SU-DHL-6 (cell line): Measurements from ENCODE around the gene EDRF1.

Experiments used
- H2AFZ ChIP-seq: fragments of 200-600 bp; sonication (generic); 2 replicates; pipeline ENCODE4 v1.6.1; 2014; ENCODE audit warnings: low read depth, mild to moderate bottlenecking, moderate library complexity, mixed read lengths, antibody characterized with exemption, low read length; ENCODE audit not compliant: severe bottlenecking
- H3F3A ChIP-seq: fragments of 200-600 bp; shearing (Covaris generic); 2 replicates; pipeline ENCODE4 v1.6.0; 2016; ENCODE audit warnings: antibody characterized with exemption, mild to moderate bottlenecking; ENCODE audit not compliant: insufficient read depth
- H3K27ac ChIP-seq: fragments of 200-600 bp; sonication (generic); 2 replicates; pipeline ENCODE4 v1.5.1; 2016; ENCODE audit warnings: low read depth, mild to moderate bottlenecking, low read length, moderate library complexity, mixed read lengths
- H3K27me3 ChIP-seq: fragments of 200-600 bp; sonication (generic), shearing (Covaris generic); 2 replicates; pipeline ENCODE4 v1.6.0; 2014; ENCODE audit warnings: mild to moderate bottlenecking, low read length
- H3K36me3 ChIP-seq: fragments of 200-600 bp; sonication (generic); 2 replicates; pipeline ENCODE4 v1.6.1; 2014; ENCODE audit warnings: mild to moderate bottlenecking, low read length, mixed read lengths
- H3K4me2 ChIP-seq: fragments of 300-600, 200-600 bp; shearing (Covaris generic), sonication (generic); 2 replicates; pipeline ENCODE4 v1.6.0; 2014; ENCODE audit warnings: low read length, low read depth, mild to moderate bottlenecking; ENCODE audit not compliant: poor library complexity, severe bottlenecking
- H3K4me3 ChIP-seq: fragments of 200-600 bp; sonication (generic); 2 replicates; pipeline ENCODE4 v1.5.1; 2014; ENCODE audit warnings: antibody characterized with exemption, low read length, mild to moderate bottlenecking, mixed read lengths; ENCODE audit not compliant: insufficient read depth, poor library complexity, severe bottlenecking
- H3K79me2 ChIP-seq: fragments of 200-600 bp; sonication (generic); 2 replicates; pipeline ENCODE4 v1.6.1; 2014; ENCODE audit warnings: mild to moderate bottlenecking, low read length, moderate library complexity; ENCODE audit not compliant: insufficient read depth
- H3K9ac ChIP-seq: fragments of 200-600 bp; sonication (generic); 2 replicates; pipeline ENCODE4 v1.7.0; 2014; ENCODE audit warnings: mild to moderate bottlenecking, low read length
- H3K9me2 ChIP-seq: fragments of 200-600 bp; sonication (generic); replicated peaks from 2 replicates; pipeline ENCODE4 v1.6.1; 2014; ENCODE audit warnings: low read length; ENCODE audit not compliant: insufficient read depth
- H3K9me3 ChIP-seq: fragments of 200-600 bp; sonication (generic); 2 replicates; pipeline ENCODE4 v1.6.1; 2014; ENCODE audit warnings: low read length, mixed read lengths; ENCODE audit not compliant: insufficient read depth
- H4K20me1 ChIP-seq: fragments of 200-600 bp; sonication (generic); 2 replicates; pipeline ENCODE4 v1.6.1; 2014; ENCODE audit warnings: low read depth, mild to moderate bottlenecking, antibody characterized with exemption, low read length, moderate library complexity, mixed read lengths
- EZH2phosphoT487 ChIP-seq: fragments of 200-600 bp; sonication (generic), shearing (Covaris generic); conservative IDR thresholded peaks from 2 replicates; pipeline ENCODE4 v1.6.1; 2018; ENCODE audit warnings: mild to moderate bottlenecking, antibody characterized with exemption, low read length, moderate library complexity, mixed read lengths
- TF ChIP-seq, protein P1 (sequence below): fragments of 200-600 bp; sonication (generic); IDR thresholded peaks from one replicate; pipeline ENCODE4 v1.5.1; 2017; ENCODE audit warnings: antibody characterized with exemption, mild to moderate bottlenecking, low read length, moderate library complexity; ENCODE audit not compliant: insufficient read depth, poor library complexity, severe bottlenecking

EDRF1 gene

DNA sequence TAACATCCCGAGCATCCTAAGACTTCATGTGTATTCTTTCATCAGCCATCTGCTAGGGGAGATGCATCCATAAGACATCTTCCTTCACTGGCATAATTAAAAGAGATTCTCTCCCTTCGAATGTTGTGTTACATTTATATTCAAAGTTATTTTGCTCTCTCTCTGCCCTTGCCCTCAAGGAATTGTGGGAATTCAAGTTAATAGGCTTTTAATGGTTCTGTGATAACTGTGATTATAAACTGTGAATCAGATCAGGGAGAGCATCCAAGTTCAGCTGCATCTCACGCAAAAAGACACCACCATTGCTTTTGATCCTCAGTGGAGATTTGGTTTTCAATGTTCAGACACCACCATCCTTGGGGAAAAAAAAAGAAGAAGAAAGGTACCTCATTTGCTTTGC, 27.3 kb upstream of the EDRF1 start:
- Histone ChIP-seq H3K4me3 (no peak overlapping the region), H3K79me2 (no peaks in the 10 kb centered on the region), H3K27me3 (no peaks in the 10 kb centered on the region; the same call in 1 of the 2 replicates), H3K9ac (no peak overlapping the region), H2AFZ (no peak overlapping the region), H3K27ac (no peak overlapping the region), H3K9me2 (no peaks in the 10 kb centered on the region), H3K9me3 (no peaks in the 10 kb centered on the region), H4K20me1 (no peaks in the 10 kb centered on the region), H3F3A (no peaks in the 10 kb centered on the region), H3K4me2 (no peak overlapping the region), H3K36me3 (no peaks in the 10 kb centered on the region)
- TF ChIP-seq, protein P1, sequence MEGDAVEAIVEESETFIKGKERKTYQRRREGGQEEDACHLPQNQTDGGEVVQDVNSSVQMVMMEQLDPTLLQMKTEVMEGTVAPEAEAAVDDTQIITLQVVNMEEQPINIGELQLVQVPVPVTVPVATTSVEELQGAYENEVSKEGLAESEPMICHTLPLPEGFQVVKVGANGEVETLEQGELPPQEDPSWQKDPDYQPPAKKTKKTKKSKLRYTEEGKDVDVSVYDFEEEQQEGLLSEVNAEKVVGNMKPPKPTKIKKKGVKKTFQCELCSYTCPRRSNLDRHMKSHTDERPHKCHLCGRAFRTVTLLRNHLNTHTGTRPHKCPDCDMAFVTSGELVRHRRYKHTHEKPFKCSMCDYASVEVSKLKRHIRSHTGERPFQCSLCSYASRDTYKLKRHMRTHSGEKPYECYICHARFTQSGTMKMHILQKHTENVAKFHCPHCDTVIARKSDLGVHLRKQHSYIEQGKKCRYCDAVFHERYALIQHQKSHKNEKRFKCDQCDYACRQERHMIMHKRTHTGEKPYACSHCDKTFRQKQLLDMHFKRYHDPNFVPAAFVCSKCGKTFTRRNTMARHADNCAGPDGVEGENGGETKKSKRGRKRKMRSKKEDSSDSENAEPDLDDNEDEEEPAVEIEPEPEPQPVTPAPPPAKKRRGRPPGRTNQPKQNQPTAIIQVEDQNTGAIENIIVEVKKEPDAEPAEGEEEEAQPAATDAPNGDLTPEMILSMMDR = no peak
- no peak for TF ChIP-seq EZH2phosphoT487

- Histone ChIP-seq H3K9me3 (no peaks in the 10 kb centered on the region), H3K4me2 (no peak overlapping the region), H3F3A (no peaks in the 10 kb centered on the region), H3K9me2 (no peaks in the 10 kb centered on the region), H2AFZ (no peak overlapping the region), H3K27me3 (no peaks in the 10 kb centered on the region; the same call in 1 of the 2 replicates), H3K9ac (no peak overlapping the region), H3K36me3 (no peaks in the 10 kb centered on the region), H4K20me1 (no peaks in the 10 kb centered on the region), H3K79me2 (no peaks in the 10 kb centered on the region), H3K4me3 (no peak overlapping the region), H3K27ac (no peak overlapping the region)
- TF ChIP-seq, protein P1 = no peak
- no peak for TF ChIP-seq EZH2phosphoT487
These were observed 26.6 kb upstream of the EDRF1 start for GRCh38 chr10:125692601-125693523.

GRCh38 chr10:125693524-125693847, 26.0 kb upstream of the EDRF1 start:
- H3K4me2 ChIP-seq = no peak overlapping the region
- TF ChIP-seq EZH2phosphoT487 = no peak
- TF ChIP-seq, protein P1 = no peak

More at GRCh38 chr10:125693524-125693847, 26.0 kb upstream of the EDRF1 start:
- Histone ChIP-seq H3K27me3 (no peaks in the 10 kb centered on the region; the same call in 1 of the 2 replicates), H3K9me2 (no peaks in the 10 kb centered on the region), H3K36me3 (no peaks in the 10 kb centered on the region), H3F3A (no peaks in the 10 kb centered on the region), H3K4me3 (no peak overlapping the region), H4K20me1 (no peaks in the 10 kb centered on the region), H3K27ac (no peak overlapping the region), H3K79me2 (no peaks in the 10 kb centered on the region), H3K9me3 (no peaks in the 10 kb centered on the region), H3K9ac (no peak overlapping the region), H2AFZ (no peak overlapping the region)
